SK-N-SH treated with all-trans-retinoic acid at 6 μM for 48 hours (cell line): ENCODE measurements around the gene DAB1.
A peak's percentile ranks its signal among the peaks of the same experiment; 100 is the strongest.

Experiments used
- ATAC-seq: fragments of 200-7000 bp; cut with Tn5 transposase; 3 replicates; pipeline ENCODE4 v1.9.1; 2020; ENCODE audit warnings: mild to moderate bottlenecking, moderate library complexity
- ARNTL ChIP-seq: fragments of 450-650 bp; formaldehyde crosslinking; IDR thresholded peaks from 2 replicates; pipeline ENCODE4 v1.5.0; 2020; ENCODE audit warnings: low read depth, mild to moderate bottlenecking, moderate library complexity, borderline replicate concordance
- BACH2 ChIP-seq: fragments of 250-450 bp; sonication (Bioruptor Pico); IDR thresholded peaks from 2 replicates; pipeline ENCODE4 v1.9.0; 2021; ENCODE audit warnings: mild to moderate bottlenecking, borderline replicate concordance
- CREB5 ChIP-seq: fragments of 250-450 bp; sonication (Bioruptor Pico); IDR thresholded peaks from 2 replicates; pipeline ENCODE4 v1.5.1; 2020; ENCODE audit warnings: low read depth, mild to moderate bottlenecking, moderate library complexity
- CSDC2 ChIP-seq: fragments of 250-450 bp; sonication (Bioruptor Pico); IDR thresholded peaks from 2 replicates; pipeline ENCODE4 v1.5.0; 2020; ENCODE audit warnings: mild to moderate bottlenecking, moderate library complexity
- CSRNP3 ChIP-seq: fragments of 250-450 bp; sonication (Bioruptor Pico); IDR thresholded peaks from 2 replicates; pipeline ENCODE4 v1.5.1; 2021; ENCODE audit warnings: mild to moderate bottlenecking, moderate library complexity
- ESRRG ChIP-seq: fragments of 250-450 bp; sonication (Bioruptor Pico); IDR thresholded peaks from 2 replicates; pipeline ENCODE4 v1.6.1; 2021; ENCODE audit warnings: mild to moderate bottlenecking
- GLIS3 ChIP-seq: fragments of 250-450 bp; sonication (Bioruptor Pico); IDR thresholded peaks from 2 replicates; pipeline ENCODE4 v1.5.0; 2020; ENCODE audit warnings: mild to moderate bottlenecking, moderate library complexity
- ISL1 ChIP-seq: fragments of 250-450 bp; sonication (Bioruptor Pico); IDR thresholded peaks from 2 replicates; pipeline ENCODE4 v2.1.2; 2022; ENCODE audit warnings: mild to moderate bottlenecking, moderate library complexity
- OSR1 ChIP-seq: fragments of 250-450 bp; sonication (Bioruptor Pico); IDR thresholded peaks from 2 replicates; pipeline ENCODE4 v1.8.0; 2022; ENCODE audit warnings: moderate library complexity, mild to moderate bottlenecking, inconsistent platforms
- PATZ1 ChIP-seq: fragments of 250-450 bp; sonication (Bioruptor Pico); IDR thresholded peaks from 2 replicates; pipeline ENCODE4 v1.8.0; 2020; ENCODE audit warnings: mild to moderate bottlenecking, moderate library complexity, borderline replicate concordance
- POU6F1 ChIP-seq: fragments of 250-450 bp; sonication (Bioruptor Pico); IDR thresholded peaks from 2 replicates; pipeline ENCODE4 v1.8.0; 2021; ENCODE audit warnings: low read depth, mild to moderate bottlenecking, moderate library complexity, borderline replicate concordance
- PPARA ChIP-seq: fragments of 250-450 bp; sonication (Bioruptor Pico); IDR thresholded peaks from 2 replicates; pipeline ENCODE4 v1.5.0; 2020; ENCODE audit warnings: mild to moderate bottlenecking, borderline replicate concordance
- RARB ChIP-seq: fragments of 250-450 bp; sonication (Bioruptor Pico); IDR thresholded peaks from 2 replicates; pipeline ENCODE4 v1.8.0; 2021; ENCODE audit warnings: mild to moderate bottlenecking, moderate library complexity
- SNAI2 ChIP-seq: fragments of 250-450 bp; sonication (Bioruptor Pico); IDR thresholded peaks from 2 replicates; pipeline ENCODE4 v1.5.0; 2020; ENCODE audit warnings: mild to moderate bottlenecking, moderate library complexity
- TCF4 ChIP-seq: fragments of 250-450 bp; sonication (Bioruptor Pico); IDR thresholded peaks from 2 replicates; pipeline ENCODE4 v1.8.0; 2021; ENCODE audit warnings: mild to moderate bottlenecking, moderate library complexity, borderline replicate concordance
- TOX ChIP-seq: fragments of 250-450 bp; sonication (Bioruptor Pico); IDR thresholded peaks from 2 replicates; pipeline ENCODE4 v1.8.0; 2021; ENCODE audit warnings: mild to moderate bottlenecking, moderate library complexity, borderline replicate concordance
- TSHZ2 ChIP-seq: fragments of 250-450 bp; sonication (Bioruptor Pico); IDR thresholded peaks from 2 replicates; pipeline ENCODE4 v1.5.0; 2020; ENCODE audit warnings: mild to moderate bottlenecking, moderate library complexity
- ZFP3 ChIP-seq: fragments of 250-450 bp; sonication (Bioruptor Pico); IDR thresholded peaks from 2 replicates; pipeline ENCODE4 v1.5.0; 2020; ENCODE audit warnings: mild to moderate bottlenecking, moderate library complexity
- ZFP30 ChIP-seq: fragments of 450-650 bp; formaldehyde crosslinking; IDR thresholded peaks from 2 replicates; pipeline ENCODE4 v1.5.0; 2022; ENCODE audit warnings: mild to moderate bottlenecking, moderate library complexity
- ZNF565 ChIP-seq: fragments of 450-650 bp; formaldehyde crosslinking; conservative IDR thresholded peaks from 2 replicates; pipeline ENCODE4 v1.5.0; 2020; ENCODE audit warnings: low read depth, mild to moderate bottlenecking, moderate library complexity
- ZNF70 ChIP-seq: fragments of 450-650 bp; formaldehyde crosslinking; IDR thresholded peaks from 2 replicates; pipeline ENCODE4 v1.5.0; 2020; ENCODE audit warnings: mild to moderate bottlenecking, moderate library complexity
- ZNF8 ChIP-seq: fragments of 450-650 bp; formaldehyde crosslinking; IDR thresholded peaks from 2 replicates; pipeline ENCODE4 v1.5.0; 2020; ENCODE audit warnings: mild to moderate bottlenecking, moderate library complexity

The DAB1 gene

GRCh38 chr1:57127976-57128375, 295.9 kb downstream of the DAB1 start:
- no peak for TF ChIP-seq ZFP3 (CRISPR knock-in tag)
- TF ChIP-seq ZNF70 (CRISPR knock-in tag) = no peak
- no peak for TF ChIP-seq TCF4 (CRISPR knock-in tag)
- no peak for TF ChIP-seq PPARA
- no peak for TF ChIP-seq SNAI2 (CRISPR knock-in tag)
- no peak for TF ChIP-seq ESRRG (CRISPR knock-in tag)
- TF ChIP-seq POU6F1 = no peak
- TF ChIP-seq ISL1 (CRISPR knock-in tag) = no peak
- TF ChIP-seq ZFP30 = no peak
- no peak for TF ChIP-seq CREB5
- no peak for ATAC-seq

GRCh38 chr1:57124768-57125446, 299.0 kb downstream of the DAB1 start:
- no peak for TF ChIP-seq CSRNP3 (CRISPR knock-in tag)
- no peak for TF ChIP-seq CREB5
- no peak for TF ChIP-seq BACH2 (CRISPR knock-in tag)
- no peak for TF ChIP-seq POU6F1
- no peak for TF ChIP-seq ARNTL
- TF ChIP-seq CSDC2 = no peak
- no peak for TF ChIP-seq ISL1 (CRISPR knock-in tag)
- TF ChIP-seq TCF4 (CRISPR knock-in tag) = no peak
- TF ChIP-seq ZNF8 (CRISPR knock-in tag) = no peak
- no peak for TF ChIP-seq RARB (CRISPR knock-in tag)
- no peak for TF ChIP-seq GLIS3 (CRISPR knock-in tag)
- TF ChIP-seq ZFP30 = no peak
- no peak for TF ChIP-seq ZNF565 (CRISPR knock-in tag)
- no peak for TF ChIP-seq OSR1 (CRISPR knock-in tag)
- TF ChIP-seq TOX (CRISPR knock-in tag) = no peak
- TF ChIP-seq, all 23 proteins: peak for 0
- peak; percentile 77 for ATAC-seq

GRCh38 chr1:57124170-57124569, 299.7 kb downstream of the DAB1 start:
- TF ChIP-seq ZFP3 (CRISPR knock-in tag) = no peak
- no peak for TF ChIP-seq TOX (CRISPR knock-in tag)
- no peak for TF ChIP-seq CSRNP3 (CRISPR knock-in tag)
- no peak for TF ChIP-seq OSR1 (CRISPR knock-in tag)
- TF ChIP-seq ZNF565 (CRISPR knock-in tag) = no peak
- no peak for TF ChIP-seq ESRRG (CRISPR knock-in tag)
- no peak for TF ChIP-seq ARNTL
- no peak for TF ChIP-seq PATZ1 (CRISPR knock-in tag)
- no peak for TF ChIP-seq ZFP30
- TF ChIP-seq TSHZ2 (CRISPR knock-in tag) = no peak
- no peak for TF ChIP-seq ZNF8 (CRISPR knock-in tag)
- ATAC-seq = peak; percentile 55
